ENCODE data around the gene TTC23L.
"Not testable (repeated sequence)": the region's sequence is repeated elsewhere in the genome, so short reads cannot be mapped to it uniquely, and the experiment has no call there.

TTC23L gene

GRCh38 chr5:34838785-34839714 lies at the start of gene TTC23L:
Gene TTC23L (plus strand): TSS chr5:34839164. CDS start chr5:34840672, 1,508 bp downstream.
- DNase-seq = peak; percentile 92

- no peak for DNase-seq
These were observed 49.3 kb upstream of the TTC23L start for GRCh38 chr5:34789639-34790038.

GRCh38 chr5:34790069-34790468 lies 48.9 kb upstream of the TTC23L start:
- DNase-seq = no peak

- DNase-seq = no peak
These were observed 47.2 kb upstream of the TTC23L start for GRCh38 chr5:34791761-34792244.

- DNase-seq = no peak
These were observed 36.0 kb upstream of the TTC23L start for GRCh38 chr5:34802834-34803563.

- DNase-seq = no peak
These were observed 34.8 kb upstream of the TTC23L start for GRCh38 chr5:34803974-34804732.

GRCh38 chr5:34804913-34805312 lies 34.1 kb upstream of the TTC23L start:
- no peak for DNase-seq

GRCh38 chr5:34806532-34806931 lies 32.4 kb upstream of the TTC23L start:
- no peak for DNase-seq

- DNase-seq = no peak
These were observed 27.3 kb upstream of the TTC23L start for GRCh38 chr5:34811706-34812105.

GRCh38 chr5:34813509-34813908 lies 25.5 kb upstream of the TTC23L start:
- DNase-seq = no peak

GRCh38 chr5:34817558-34818351 lies 21.2 kb upstream of the TTC23L start:
- no peak for DNase-seq

GRCh38 chr5:34818717-34819116 lies 20.2 kb upstream of the TTC23L start:
- no peak for DNase-seq

GRCh38 chr5:34820593-34820992 lies 18.4 kb upstream of the TTC23L start:
- DNase-seq = no peak

GRCh38 chr5:34822956-34823715 lies 15.8 kb upstream of the TTC23L start:
- DNase-seq = no peak

- no peak for DNase-seq
These were observed 12.6 kb upstream of the TTC23L start for GRCh38 chr5:34826347-34826746.

- DNase-seq = no peak
These were observed 11.1 kb upstream of the TTC23L start for GRCh38 chr5:34827588-34828506.

- DNase-seq = not testable (repeated sequence)
These were observed 8.1 kb upstream of the TTC23L start for GRCh38 chr5:34830827-34831226.

- no peak for DNase-seq
These were observed 7.7 kb upstream of the TTC23L start for GRCh38 chr5:34831303-34831702.

- DNase-seq = no peak
These were observed 6.4 kb upstream of the TTC23L start for GRCh38 chr5:34832568-34832967.

GRCh38 chr5:34833090-34833489 lies 5.9 kb upstream of the TTC23L start:
- no peak for DNase-seq
